HG03342 (cell line): Measurements from ENCODE around the gene AADACL2.
"Not testable (repeated sequence)": the region's sequence is repeated elsewhere in the genome, so short reads cannot be mapped to it uniquely, and the experiment has no call there.

Experiments used
- ATAC-seq: cut with Tn5 transposase; IDR thresholded peaks from one replicate; pipeline ENCODE4 v1.9.1; 2021; ENCODE audit warnings: mild to moderate bottlenecking, moderate library complexity; ENCODE audit not compliant: unreplicated experiment

Gene AADACL2

GRCh38 chr3:151733613-151734012 is at the start of gene AADACL2:
TSS of gene AADACL2 (plus strand) at chr3:151733927. CDS start at chr3:151734036, 109 bp downstream.
- no peak for ATAC-seq

- no peak for ATAC-seq
Measured at GRCh38 chr3:151684094-151684493, 49.6 kb upstream of the AADACL2 start.

DNA sequence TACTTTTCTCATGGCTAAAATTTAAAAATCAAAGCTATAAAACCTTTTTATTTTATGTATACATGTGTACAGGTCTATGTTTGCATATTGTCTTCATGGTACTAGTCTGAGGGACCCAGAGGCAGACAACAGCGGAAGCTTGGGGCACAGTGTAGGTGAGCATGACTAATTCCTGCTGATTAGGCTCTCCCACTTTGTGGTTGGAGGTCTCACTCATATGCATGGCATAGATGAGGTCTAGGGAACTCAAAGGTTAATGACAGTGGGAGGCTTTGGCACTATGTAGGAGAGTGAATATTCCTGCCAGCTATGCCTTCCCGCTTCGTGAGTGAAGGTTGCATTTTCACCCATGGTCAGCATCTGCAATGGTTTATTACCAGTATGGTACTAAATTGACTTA is 47.5 kb upstream of the AADACL2 start:
- ATAC-seq, result no peak

- no peak for ATAC-seq
Measured at GRCh38 chr3:151687076-151687475, 46.7 kb upstream of the AADACL2 start.

DNA sequence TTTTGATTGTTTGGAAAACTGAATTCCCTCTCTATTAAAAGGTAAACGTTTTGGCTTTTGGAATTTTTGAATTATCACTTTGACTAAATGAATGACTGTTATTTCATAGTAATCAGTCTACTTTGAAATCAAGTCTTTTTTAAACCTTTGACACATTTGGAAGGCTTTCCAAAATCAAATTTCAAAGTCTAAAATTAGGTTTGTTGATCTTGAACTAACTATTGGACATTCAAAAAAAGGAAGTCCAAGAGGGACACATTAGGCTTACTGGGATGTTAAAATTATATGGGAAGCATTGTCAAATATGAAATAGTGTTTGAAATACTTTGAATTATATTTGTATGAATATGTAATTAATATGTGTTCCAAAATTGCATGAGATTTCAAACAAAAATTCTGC is 45.2 kb upstream of the AADACL2 start:
- ATAC-seq, result no peak

DNA sequence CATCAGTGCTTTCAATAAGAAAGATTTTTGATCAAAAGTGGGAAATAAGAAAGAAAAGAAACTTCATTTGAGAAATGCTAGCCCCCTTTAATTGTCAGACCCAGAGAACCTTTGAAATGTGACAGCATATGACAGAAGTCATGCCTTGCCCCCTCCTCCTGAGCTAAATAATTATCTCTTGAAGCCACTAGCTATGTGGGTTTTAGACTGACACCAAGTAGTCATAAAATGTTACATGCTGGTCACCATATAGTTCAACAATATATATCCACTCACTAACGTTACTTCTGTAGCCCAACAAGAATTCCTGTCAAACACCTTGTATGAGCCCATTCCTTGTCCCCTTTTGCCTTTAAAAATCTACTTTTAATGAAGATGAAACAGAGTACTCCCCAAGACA is 43.1 kb upstream of the AADACL2 start:
- ATAC-seq, result no peak

DNA sequence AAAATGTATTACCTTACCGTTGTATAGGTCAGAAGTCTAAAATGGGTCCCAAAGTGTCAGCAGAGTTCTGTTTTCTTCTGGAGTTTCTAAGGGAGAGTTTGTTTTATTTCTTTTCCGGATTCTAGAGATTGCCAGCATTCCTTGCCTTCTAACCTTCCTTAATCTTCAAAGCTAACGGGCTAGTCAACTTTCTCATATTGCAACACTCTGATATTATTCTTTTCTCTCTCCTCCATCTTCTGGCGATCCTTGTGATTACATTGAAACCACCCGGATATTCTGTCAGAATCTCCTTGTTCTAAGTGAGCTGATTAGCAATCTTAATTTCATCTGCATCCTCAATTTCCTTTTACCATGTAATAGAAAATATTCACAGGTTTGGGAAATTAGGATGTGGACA is 36.2 kb upstream of the AADACL2 start:
- ATAC-seq, result no peak

DNA sequence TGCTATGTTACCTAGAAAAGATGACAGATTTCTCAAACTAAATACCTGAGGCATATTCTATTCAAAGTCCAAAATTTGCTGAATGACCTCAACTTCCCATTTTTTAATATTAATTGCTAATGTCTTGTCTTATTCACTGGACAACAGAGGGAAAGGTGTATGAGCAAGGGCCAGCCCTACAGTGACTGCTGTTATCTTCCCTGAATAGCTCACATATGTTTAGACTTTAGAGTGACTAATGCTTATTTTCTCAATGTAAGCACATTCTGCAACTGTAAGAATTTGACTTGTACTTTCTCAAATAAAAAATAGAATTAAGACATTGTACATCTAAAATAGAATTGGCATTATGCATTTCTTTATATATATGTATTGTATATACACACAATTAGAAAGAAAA is 26.5 kb upstream of the AADACL2 start:
- ATAC-seq, result no peak

- no peak for ATAC-seq
Measured at GRCh38 chr3:151708868-151709267, 24.9 kb upstream of the AADACL2 start.

GRCh38 chr3:151709847-151710246 is 23.9 kb upstream of the AADACL2 start:
- ATAC-seq, result no peak

- no peak for ATAC-seq
Measured at GRCh38 chr3:151721294-151721693, 12.4 kb upstream of the AADACL2 start.

DNA sequence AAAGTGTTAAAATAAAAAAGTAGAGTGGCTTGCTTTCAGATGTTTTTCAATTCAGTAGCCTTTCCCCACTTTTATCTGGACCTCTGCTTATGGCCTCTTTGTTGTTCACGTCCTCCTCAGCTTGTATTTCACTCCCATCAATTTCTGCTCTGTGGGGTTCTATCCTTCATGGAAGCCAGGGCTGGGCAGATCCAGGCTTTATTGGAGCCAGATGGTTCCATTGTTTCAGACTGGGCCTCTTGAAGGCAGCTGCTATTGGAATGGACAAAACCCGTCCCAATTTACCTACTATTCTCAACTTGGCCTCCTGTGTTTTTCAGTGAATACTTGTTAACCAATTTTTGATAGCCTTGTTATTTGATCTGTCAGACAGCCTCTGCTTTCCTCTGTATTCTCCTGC is 10.9 kb upstream of the AADACL2 start:
- ATAC-seq, result no peak

GRCh38 chr3:151724576-151725562 is 8.9 kb upstream of the AADACL2 start:
- ATAC-seq, result no peak

- ATAC-seq, result no peak
Measured at GRCh38 chr3:151726016-151726415, 7.7 kb upstream of the AADACL2 start.

- no peak for ATAC-seq
Measured at GRCh38 chr3:151732861-151733260, 866 bp upstream of the AADACL2 start.

DNA sequence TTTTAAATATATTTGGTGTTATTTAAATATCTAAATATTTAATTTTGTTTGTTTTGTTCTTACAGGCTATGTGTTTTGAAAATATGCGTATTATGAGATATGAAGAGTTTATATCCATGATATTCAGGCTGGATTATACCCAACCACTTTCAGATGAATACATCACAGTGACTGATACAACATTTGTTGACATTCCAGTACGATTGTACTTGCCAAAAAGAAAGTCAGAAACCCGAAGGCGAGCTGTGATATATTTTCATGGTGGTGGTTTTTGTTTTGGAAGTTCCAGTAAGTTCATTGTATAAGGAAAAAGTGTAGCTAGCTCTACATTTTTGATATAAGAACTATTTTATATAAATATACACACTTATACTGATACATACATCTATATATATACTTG is 6.9 kb downstream of the AADACL2 start:
- no peak for ATAC-seq

GRCh38 chr3:151743855-151744254 is 10.1 kb downstream of the AADACL2 start:
- no peak for ATAC-seq

GRCh38 chr3:151750181-151750580 is 16.5 kb downstream of the AADACL2 start:
- ATAC-seq, result no peak

DNA sequence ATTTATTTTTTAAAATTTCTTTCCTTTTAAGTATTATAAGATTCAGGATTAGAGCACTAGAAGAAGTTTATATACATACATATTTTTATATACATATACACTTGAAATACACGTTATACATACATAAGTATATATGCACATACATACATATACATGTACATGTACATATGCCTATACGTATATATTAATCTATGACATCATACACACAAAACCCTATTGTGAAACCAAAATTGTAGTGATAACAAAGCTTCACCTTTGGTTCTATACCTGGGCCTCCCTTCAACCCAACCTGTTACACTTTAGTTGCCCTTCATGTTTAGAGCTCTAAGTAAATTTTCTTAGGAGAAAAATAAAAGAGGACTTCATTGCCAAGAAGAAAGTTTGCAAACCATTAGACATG is 17.0 kb downstream of the AADACL2 start:
- ATAC-seq, result no peak

GRCh38 chr3:151751161-151751560 is 17.4 kb downstream of the AADACL2 start:
- ATAC-seq, result no peak

DNA sequence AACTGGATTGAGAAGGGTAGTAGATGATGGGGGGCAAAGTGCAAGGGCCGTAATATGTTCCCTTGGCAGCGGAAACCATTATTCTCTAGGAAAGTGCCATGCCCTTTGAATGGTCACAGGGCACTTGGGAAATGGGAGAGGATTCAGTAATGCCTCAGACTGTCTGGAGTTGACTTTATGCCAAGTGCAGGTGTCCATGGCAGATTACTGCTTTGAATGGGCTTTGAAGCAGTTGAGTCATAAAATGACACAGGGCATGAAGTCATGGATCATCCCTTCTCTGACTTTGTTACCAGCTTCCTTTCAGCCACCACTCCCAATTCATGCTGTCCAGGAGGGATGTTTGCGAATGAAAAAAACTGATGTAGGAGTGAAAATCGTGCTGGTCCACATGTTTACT is 20.1 kb downstream of the AADACL2 start:
- ATAC-seq, result no peak

GRCh38 chr3:151761581-151761980 is 27.9 kb downstream of the AADACL2 start:
- ATAC-seq, result no peak

GRCh38 chr3:151764699-151765098 is 31.0 kb downstream of the AADACL2 start:
- not testable (repeated sequence) for ATAC-seq
